GM18868 (cell line): ENCODE results near the gene ITGA7.
"Not testable (repeated sequence)": the region's sequence is repeated elsewhere in the genome, so short reads cannot be mapped to it uniquely, and the experiment has no call there.

Experiments
- ATAC-seq: cut with Tn5 transposase; IDR thresholded peaks from one replicate; pipeline ENCODE4 v1.9.1; 2021; ENCODE audit warnings: mild to moderate bottlenecking, moderate library complexity; ENCODE audit not compliant: unreplicated experiment

ITGA7 gene

GRCh38 chr12:55650620-55651298 lies 56.9 kb downstream of the ITGA7 start:
- not testable (repeated sequence) for ATAC-seq

GRCh38 chr12:55647027-55647426 lies 60.7 kb downstream of the ITGA7 start:
- ATAC-seq: no peak

GRCh38 chr12:55644591-55644990 lies 63.1 kb downstream of the ITGA7 start:
- no peak for ATAC-seq

GRCh38 chr12:55642669-55643068 lies 65.0 kb downstream of the ITGA7 start:
- ATAC-seq: peak; percentile 35

- ATAC-seq: peak; percentile 24
Observed at GRCh38 chr12:55642267-55642666, 65.4 kb downstream of the ITGA7 start.

- no peak for ATAC-seq
Observed at GRCh38 chr12:55641595-55641994, 66.1 kb downstream of the ITGA7 start.

- ATAC-seq: no peak
Observed at GRCh38 chr12:55637467-55637866, 70.2 kb downstream of the ITGA7 start.

GRCh38 chr12:55636853-55637252 lies 70.9 kb downstream of the ITGA7 start, which contains the start of gene OR10P1:
Gene OR10P1 (plus strand): TSS chr12:55636892. CDS start chr12:55636892, 0 bp downstream.
- ATAC-seq: no peak

GRCh38 chr12:55636116-55636655 lies 71.5 kb downstream of the ITGA7 start:
- ATAC-seq: no peak
